AG09319 (cell line): ENCODE results near the gene SGMS1.
"Not testable (repeated sequence)": the region's sequence is repeated elsewhere in the genome, so short reads cannot be mapped to it uniquely, and the experiment has no call there.

Experiments
- DNase-seq: peaks from one replicate; pipeline ENCODE4 v3.0.0-alpha.2; 2010; ENCODE audit warnings: low read depth; ENCODE audit errors: extremely low read depth
- TF ChIP-seq, protein P1 (sequence below): IDR thresholded peaks from 2 replicates; pipeline ENCODE4 v1.5.1; 2011; ENCODE audit warnings: low read depth, mild to moderate bottlenecking, inconsistent platforms, low read length, moderate library complexity

Gene SGMS1

GRCh38 chr10:50271564-50272250, 352.0 kb downstream of the SGMS1 start:
- TF ChIP-seq, protein P1, sequence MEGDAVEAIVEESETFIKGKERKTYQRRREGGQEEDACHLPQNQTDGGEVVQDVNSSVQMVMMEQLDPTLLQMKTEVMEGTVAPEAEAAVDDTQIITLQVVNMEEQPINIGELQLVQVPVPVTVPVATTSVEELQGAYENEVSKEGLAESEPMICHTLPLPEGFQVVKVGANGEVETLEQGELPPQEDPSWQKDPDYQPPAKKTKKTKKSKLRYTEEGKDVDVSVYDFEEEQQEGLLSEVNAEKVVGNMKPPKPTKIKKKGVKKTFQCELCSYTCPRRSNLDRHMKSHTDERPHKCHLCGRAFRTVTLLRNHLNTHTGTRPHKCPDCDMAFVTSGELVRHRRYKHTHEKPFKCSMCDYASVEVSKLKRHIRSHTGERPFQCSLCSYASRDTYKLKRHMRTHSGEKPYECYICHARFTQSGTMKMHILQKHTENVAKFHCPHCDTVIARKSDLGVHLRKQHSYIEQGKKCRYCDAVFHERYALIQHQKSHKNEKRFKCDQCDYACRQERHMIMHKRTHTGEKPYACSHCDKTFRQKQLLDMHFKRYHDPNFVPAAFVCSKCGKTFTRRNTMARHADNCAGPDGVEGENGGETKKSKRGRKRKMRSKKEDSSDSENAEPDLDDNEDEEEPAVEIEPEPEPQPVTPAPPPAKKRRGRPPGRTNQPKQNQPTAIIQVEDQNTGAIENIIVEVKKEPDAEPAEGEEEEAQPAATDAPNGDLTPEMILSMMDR = no peak

GRCh38 chr10:50267877-50268276, 355.9 kb downstream of the SGMS1 start:
- not testable (repeated sequence) for DNase-seq

More at GRCh38 chr10:50271564-50272250, 352.0 kb downstream of the SGMS1 start:
- no peak for DNase-seq

DNA sequence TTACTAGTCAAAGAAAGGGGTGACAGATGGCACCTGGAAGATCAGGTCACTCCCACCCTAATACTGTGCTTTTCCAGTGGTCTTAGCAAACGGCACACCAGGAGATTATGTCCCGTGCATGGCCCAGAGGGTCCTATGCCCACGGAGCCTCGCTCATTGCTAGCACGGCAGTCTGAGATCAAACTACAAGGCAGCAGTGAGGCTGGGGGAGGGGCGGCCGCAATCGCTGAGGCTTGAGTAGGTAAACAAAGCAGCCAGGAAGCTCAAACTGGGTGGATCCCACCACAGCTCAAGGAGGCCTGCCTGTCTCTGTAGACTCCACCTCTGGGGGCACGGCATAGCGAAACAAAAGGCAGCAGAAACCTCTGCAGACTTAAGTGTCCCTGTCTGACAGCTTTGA, 361.1 kb downstream of the SGMS1 start:
- DNase-seq = not testable (repeated sequence)

DNA sequence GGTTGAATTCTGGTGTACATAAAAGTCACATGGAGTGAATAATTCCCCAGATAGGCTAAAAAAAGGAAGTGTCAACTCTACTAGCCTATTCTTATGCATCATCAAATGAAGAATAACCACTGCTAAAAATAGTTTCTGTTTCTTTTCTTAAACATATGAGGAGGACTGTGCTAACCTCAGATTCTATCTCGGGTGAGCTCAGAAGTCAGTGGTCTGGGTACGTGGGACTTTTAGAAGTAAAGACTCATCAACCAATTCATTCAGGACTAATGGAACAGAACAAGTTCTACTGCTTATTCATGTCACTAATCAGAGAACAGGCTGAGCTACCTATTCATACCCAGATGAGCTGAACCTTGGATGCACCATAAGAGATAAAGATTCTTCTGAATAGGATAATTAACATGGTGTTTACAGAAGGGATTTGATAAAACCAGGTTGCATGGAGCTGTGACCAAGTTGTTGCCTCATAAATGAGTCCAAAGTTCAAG, 362.9 kb downstream of the SGMS1 start:
- no peak for DNase-seq
- TF ChIP-seq, protein P1 = no peak
